Gastrocnemius medialis (tissue), 4 donors: ENCODE results near the gene NDOR1.
A peak's percentile ranks its signal among the peaks of the same experiment; 100 is the strongest.

Source experiments
- CTCF ChIP-seq, 5 experiments: fragments of 450-650 bp in 3 of 5; fragments of 200-600 bp in 2 of 5; sonication (generic) in 2 of 5; IDR thresholded peaks in 4 of 5; conservative IDR thresholded peaks in 1 of 5; 1 replicate in 4 of 5; 2 replicates in 1 of 5; pipeline ENCODE4 v1.5.1; 2016 to 2019; ENCODE audit warnings: antibody characterized with exemption in 5 of 5, mild to moderate bottlenecking in 3 of 5, moderate library complexity in 3 of 5
- POLR2A ChIP-seq, 2 donors: fragments of 450-650 bp; IDR thresholded peaks; one replicate each; pipeline ENCODE4 v1.6.1; 2017; ENCODE audit warnings: antibody characterized with exemption in 2 of 2, mild to moderate bottlenecking in 2 of 2, moderate library complexity in 2 of 2

- TF ChIP-seq CTCF (IDR thresholded peaks at IDR 0.05 in 4 of 5, conservative IDR thresholded peaks at IDR 0.05 in 1 of 5) (peak in 3 of 5 experiments; percentile 8 to 36 (median 28)), POLR2A (IDR thresholded peaks at IDR 0.05) (peak; percentile 71 to 79)
These were observed 49.3 kb downstream of the NDOR1 start, which contains the start of gene NELFB for GRCh38 chr9:137254624-137255447.
